HepG2 (cell line): Measurements from ENCODE around the gene STX4. TPM values are rescaled to one million over a fixed set of nuclear protein-coding genes. Genes with fewer than 3 reads are reported as not detected.

ENCODE experiments used
- EED ChIP-seq: sonication (generic); formaldehyde crosslinking; IDR thresholded peaks from 2 replicates; pipeline ENCODE4 v1.5.0; 2020; ENCODE audit warnings: mild to moderate bottlenecking, missing genetic modification reagents
- FOXM1 ChIP-seq: sonication (generic); formaldehyde crosslinking; IDR thresholded peaks from 2 replicates; pipeline ENCODE4 v1.5.0; 2020; ENCODE audit warnings: missing genetic modification reagents
- SP2 ChIP-seq: sonication (generic); formaldehyde crosslinking; IDR thresholded peaks from 2 replicates; pipeline ENCODE4 v1.5.1; 2020; ENCODE audit warnings: mild to moderate bottlenecking, missing genetic modification reagents
- ZNF180 ChIP-seq: sonication (generic); formaldehyde crosslinking; IDR thresholded peaks from 2 replicates; pipeline ENCODE4 v1.4.0; 2020; ENCODE audit warnings: low read depth, missing genetic modification reagents, borderline replicate concordance
- polyA plus RNA-seq, 8 experiments: library from polyadenylated mRNA; depleted of rRNA in 3 of 8; stranded (reverse) in 7 of 8; unstranded in 1 of 8; fragments of >200 nt; fragmentation: Illumina TruSeq in 4 of 8; extraction: Trizol in 4 of 8; gene quantifications; 2 replicates each; pipeline versions ENCODE4 v1.2.1 to v1.2.3, GENCODE V29; 2011 to 2016; ENCODE audit warnings: low read depth in 4 of 8, missing spikeins in 1 of 8, mixed read lengths in 1 of 8; ENCODE audit not compliant: insufficient read depth in 1 of 8
- total RNA-seq, 5 experiments: library from RNA; depleted of rRNA; stranded (reverse); fragments of >200 nt; fragmentation: Illumina TruSeq; extraction: Trizol; gene quantifications; 2 replicates each; pipeline ENCODE4 v1.2.3, GENCODE V29; 2016; ENCODE audit warnings: low read depth in 1 of 5
- TF ChIP-seq, protein P1 (sequence below): sonication (generic); formaldehyde crosslinking; IDR thresholded peaks from 2 replicates; pipeline ENCODE4 v1.4.0; 2020; ENCODE audit warnings: missing genetic modification reagents
- TF ChIP-seq, protein P2 (sequence below): IDR thresholded peaks from 2 replicates; pipeline ENCODE4 v1.6.1; 2016; ENCODE audit warnings: control low read depth
- TF ChIP-seq, protein P3 (sequence below), 2 experiments: fragments of 450-650 bp in 1 of 2; sonication (generic) in 1 of 2; formaldehyde crosslinking in 1 of 2; IDR thresholded peaks; 2 replicates each; pipeline versions ENCODE4 v1.6.1 to v1.8.0; 2016 to 2022; ENCODE audit warnings: antibody characterized with exemption in 1 of 2, mild to moderate bottlenecking in 1 of 2, missing genetic modification reagents in 1 of 2
- TF ChIP-seq, protein P4 (sequence below): sonication (generic); formaldehyde crosslinking; IDR thresholded peaks from 2 replicates; pipeline ENCODE4 v1.8.1; 2023; ENCODE audit warnings: mild to moderate bottlenecking, missing genetic modification reagents
- TF ChIP-seq, protein P5 (sequence below): sonication (generic); formaldehyde crosslinking; IDR thresholded peaks from 2 replicates; pipeline ENCODE4 v1.4.0; 2020; ENCODE audit warnings: missing genetic modification reagents

STX4 gene
- total and polyA plus RNA-seq, 2 of the 13 experiments (the other 11 are each of a cell fraction or from before 2014, with no cell fraction given), result 29.2 to 34.6 TPM

DNA sequence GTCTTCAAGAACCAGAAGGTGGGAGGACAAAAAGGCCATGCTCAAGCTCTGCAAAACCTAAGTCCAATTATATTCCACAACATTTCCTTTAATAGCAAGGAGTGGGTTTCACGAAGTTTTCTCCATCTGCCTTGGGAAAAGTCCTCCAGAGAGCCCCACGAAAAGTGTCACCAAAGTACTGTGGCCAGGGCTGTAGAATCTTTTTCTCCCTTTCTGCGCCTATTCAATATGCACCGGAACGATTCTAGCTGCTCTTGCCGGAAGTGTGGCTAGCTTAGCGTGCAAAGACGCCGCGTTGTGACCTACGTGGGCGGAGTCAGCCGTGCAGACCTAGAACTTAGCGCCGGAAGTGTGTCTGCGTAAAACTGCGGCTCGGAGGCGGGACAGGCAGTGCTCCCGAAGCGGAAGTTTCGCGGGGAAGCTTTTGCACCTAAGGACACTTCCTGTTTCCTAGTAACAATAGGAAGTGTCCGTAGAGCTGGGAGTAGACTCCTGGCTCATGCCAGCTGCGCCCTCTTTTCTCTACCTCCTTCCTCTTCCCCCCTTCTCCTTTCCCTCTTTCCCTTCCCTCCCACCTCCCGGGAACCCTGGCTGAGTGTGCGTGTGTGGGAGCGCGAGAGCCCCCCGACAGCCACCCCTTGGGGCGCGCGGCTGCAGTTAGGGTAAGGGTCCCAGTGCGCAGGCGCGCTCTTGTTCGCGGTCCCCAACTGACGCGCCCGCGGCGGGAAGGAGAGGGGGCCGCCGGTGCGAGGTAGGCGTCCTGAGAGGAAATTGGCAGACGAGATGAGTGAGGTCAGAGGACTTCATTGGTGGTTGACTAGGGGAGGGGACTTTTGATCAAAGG is 40.8 kb downstream of the STX4 start, which contains the start of the genes ZNF646 and ZNF668 (continued):
- TF ChIP-seq, protein P1, sequence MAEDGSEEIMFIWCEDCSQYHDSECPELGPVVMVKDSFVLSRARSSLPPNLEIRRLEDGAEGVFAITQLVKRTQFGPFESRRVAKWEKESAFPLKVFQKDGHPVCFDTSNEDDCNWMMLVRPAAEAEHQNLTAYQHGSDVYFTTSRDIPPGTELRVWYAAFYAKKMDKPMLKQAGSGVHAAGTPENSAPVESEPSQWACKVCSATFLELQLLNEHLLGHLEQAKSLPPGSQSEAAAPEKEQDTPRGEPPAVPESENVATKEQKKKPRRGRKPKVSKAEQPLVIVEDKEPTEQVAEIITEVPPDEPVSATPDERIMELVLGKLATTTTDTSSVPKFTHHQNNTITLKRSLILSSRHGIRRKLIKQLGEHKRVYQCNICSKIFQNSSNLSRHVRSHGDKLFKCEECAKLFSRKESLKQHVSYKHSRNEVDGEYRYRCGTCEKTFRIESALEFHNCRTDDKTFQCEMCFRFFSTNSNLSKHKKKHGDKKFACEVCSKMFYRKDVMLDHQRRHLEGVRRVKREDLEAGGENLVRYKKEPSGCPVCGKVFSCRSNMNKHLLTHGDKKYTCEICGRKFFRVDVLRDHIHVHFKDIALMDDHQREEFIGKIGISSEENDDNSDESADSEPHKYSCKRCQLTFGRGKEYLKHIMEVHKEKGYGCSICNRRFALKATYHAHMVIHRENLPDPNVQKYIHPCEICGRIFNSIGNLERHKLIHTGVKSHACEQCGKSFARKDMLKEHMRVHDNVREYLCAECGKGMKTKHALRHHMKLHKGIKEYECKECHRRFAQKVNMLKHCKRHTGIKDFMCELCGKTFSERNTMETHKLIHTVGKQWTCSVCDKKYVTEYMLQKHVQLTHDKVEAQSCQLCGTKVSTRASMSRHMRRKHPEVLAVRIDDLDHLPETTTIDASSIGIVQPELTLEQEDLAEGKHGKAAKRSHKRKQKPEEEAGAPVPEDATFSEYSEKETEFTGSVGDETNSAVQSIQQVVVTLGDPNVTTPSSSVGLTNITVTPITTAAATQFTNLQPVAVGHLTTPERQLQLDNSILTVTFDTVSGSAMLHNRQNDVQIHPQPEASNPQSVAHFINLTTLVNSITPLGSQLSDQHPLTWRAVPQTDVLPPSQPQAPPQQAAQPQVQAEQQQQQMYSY (CRISPR knock-in tag), result peak; percentile 77
- TF ChIP-seq, protein P2, sequence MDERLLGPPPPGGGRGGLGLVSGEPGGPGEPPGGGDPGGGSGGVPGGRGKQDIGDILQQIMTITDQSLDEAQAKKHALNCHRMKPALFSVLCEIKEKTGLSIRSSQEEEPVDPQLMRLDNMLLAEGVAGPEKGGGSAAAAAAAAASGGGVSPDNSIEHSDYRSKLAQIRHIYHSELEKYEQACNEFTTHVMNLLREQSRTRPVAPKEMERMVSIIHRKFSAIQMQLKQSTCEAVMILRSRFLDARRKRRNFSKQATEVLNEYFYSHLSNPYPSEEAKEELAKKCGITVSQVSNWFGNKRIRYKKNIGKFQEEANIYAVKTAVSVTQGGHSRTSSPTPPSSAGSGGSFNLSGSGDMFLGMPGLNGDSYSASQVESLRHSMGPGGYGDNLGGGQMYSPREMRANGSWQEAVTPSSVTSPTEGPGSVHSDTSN (CRISPR knock-in tag), result peak; percentile 49; the same call in 1 of the 2 replicates
- TF ChIP-seq, protein P3, sequence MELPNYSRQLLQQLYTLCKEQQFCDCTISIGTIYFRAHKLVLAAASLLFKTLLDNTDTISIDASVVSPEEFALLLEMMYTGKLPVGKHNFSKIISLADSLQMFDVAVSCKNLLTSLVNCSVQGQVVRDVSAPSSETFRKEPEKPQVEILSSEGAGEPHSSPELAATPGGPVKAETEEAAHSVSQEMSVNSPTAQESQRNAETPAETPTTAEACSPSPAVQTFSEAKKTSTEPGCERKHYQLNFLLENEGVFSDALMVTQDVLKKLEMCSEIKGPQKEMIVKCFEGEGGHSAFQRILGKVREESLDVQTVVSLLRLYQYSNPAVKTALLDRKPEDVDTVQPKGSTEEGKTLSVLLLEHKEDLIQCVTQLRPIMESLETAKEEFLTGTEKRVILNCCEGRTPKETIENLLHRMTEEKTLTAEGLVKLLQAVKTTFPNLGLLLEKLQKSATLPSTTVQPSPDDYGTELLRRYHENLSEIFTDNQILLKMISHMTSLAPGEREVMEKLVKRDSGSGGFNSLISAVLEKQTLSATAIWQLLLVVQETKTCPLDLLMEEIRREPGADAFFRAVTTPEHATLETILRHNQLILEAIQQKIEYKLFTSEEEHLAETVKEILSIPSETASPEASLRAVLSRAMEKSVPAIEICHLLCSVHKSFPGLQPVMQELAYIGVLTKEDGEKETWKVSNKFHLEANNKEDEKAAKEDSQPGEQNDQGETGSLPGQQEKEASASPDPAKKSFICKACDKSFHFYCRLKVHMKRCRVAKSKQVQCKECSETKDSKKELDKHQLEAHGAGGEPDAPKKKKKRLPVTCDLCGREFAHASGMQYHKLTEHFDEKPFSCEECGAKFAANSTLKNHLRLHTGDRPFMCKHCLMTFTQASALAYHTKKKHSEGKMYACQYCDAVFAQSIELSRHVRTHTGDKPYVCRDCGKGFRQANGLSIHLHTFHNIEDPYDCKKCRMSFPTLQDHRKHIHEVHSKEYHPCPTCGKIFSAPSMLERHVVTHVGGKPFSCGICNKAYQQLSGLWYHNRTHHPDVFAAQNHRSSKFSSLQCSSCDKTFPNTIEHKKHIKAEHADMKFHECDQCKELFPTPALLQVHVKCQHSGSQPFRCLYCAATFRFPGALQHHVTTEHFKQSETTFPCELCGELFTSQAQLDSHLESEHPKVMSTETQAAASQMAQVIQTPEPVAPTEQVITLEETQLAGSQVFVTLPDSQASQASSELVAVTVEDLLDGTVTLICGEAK (IDR thresholded peaks at IDR 0.05), result peak; percentile 99
- TF ChIP-seq, protein P3 (CRISPR knock-in tag; IDR thresholded peaks at IDR 0.05), result no peak
- no peak for TF ChIP-seq FOXM1
- TF ChIP-seq, protein P4, sequence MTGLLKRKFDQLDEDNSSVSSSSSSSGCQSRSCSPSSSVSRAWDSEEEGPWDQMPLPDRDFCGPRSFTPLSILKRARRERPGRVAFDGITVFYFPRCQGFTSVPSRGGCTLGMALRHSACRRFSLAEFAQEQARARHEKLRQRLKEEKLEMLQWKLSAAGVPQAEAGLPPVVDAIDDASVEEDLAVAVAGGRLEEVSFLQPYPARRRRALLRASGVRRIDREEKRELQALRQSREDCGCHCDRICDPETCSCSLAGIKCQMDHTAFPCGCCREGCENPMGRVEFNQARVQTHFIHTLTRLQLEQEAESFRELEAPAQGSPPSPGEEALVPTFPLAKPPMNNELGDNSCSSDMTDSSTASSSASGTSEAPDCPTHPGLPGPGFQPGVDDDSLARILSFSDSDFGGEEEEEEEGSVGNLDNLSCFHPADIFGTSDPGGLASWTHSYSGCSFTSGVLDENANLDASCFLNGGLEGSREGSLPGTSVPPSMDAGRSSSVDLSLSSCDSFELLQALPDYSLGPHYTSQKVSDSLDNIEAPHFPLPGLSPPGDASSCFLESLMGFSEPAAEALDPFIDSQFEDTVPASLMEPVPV (CRISPR knock-in tag), result peak; percentile 88; the same call in 1 of the 2 replicates
- TF ChIP-seq, protein P5, sequence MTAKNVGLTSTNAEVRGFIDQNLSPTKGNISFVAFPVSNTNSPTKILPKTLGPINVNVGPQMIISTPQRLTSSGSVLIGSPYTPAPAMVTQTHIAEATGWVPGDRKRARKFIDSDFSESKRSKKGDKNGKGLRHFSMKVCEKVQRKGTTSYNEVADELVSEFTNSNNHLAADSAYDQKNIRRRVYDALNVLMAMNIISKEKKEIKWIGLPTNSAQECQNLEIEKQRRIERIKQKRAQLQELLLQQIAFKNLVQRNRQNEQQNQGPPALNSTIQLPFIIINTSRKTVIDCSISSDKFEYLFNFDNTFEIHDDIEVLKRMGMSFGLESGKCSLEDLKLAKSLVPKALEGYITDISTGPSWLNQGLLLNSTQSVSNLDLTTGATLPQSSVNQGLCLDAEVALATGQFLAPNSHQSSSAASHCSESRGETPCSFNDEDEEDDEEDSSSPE (CRISPR knock-in tag), result peak; percentile 71
- TF ChIP-seq ZNF180 (CRISPR knock-in tag), result no peak; the same call in 1 of the 2 replicates
- TF ChIP-seq SP2 (CRISPR knock-in tag), result peak; percentile 86
- no peak; the same call in 1 of the 2 replicates for TF ChIP-seq EED (CRISPR knock-in tag)
